Activated CD4-positive, alpha-beta T cell treated with anti-CD3 and anti-CD28 coated beads, Interleukin-2, amount 50 U/mL, for 4 hours (primary cell): Measurements from ENCODE around the gene IL17C.

Source experiments
- DNase-seq, 2 experiments: peaks; one replicate each; pipeline ENCODE4 v3.0.0-alpha.2; 2020

IL17C gene

GRCh38 chr16:88687254-88687576 is 48.8 kb downstream of the IL17C start:
- DNase-seq, result no peak

- no peak for DNase-seq
Measured at GRCh38 chr16:88687676-88688012, 49.3 kb downstream of the IL17C start.

- no peak for DNase-seq
Measured at GRCh38 chr16:88688013-88688778, 49.8 kb downstream of the IL17C start.
